Bronchial epithelial cell (primary cell): Measurements from ENCODE around the gene GPRC5C. TPM values are rescaled to one million over a fixed set of nuclear protein-coding genes. Genes with fewer than 3 reads are reported as not detected.

Experiments
- DNase-seq: peaks from one replicate; pipeline ENCODE4 v3.0.0-alpha.2; 2010; ENCODE audit warnings: low read depth
- FAIRE-seq: peaks from 2 replicates; lab custom pipeline; 2011; peaks lifted over from hg19 to GRCh38; lab: Jason Lieb, UNC
- H3K27me3 ChIP-seq: 2 replicates; pipeline ENCODE4 v1.5.1; 2011; ENCODE audit warnings: low read length; ENCODE audit not compliant: control insufficient read depth, insufficient read depth
- H3K36me3 ChIP-seq: 2 replicates; pipeline ENCODE4 v1.5.1; 2011; ENCODE audit warnings: low read length; ENCODE audit not compliant: control insufficient read depth, insufficient read depth
- H3K4me3 ChIP-seq: 2 replicates; pipeline ENCODE4 v1.5.1; 2011; ENCODE audit warnings: mild to moderate bottlenecking, low read depth, low read length, control low read depth
- CTCF ChIP-seq: IDR thresholded peaks from 2 replicates; pipeline ENCODE4 v1.5.1; 2011; ENCODE audit warnings: mild to moderate bottlenecking, moderate library complexity, low read length, control low read depth, inconsistent platforms; ENCODE audit not compliant: insufficient read depth, severe bottlenecking
- total RNA-seq: library from RNA; depleted of rRNA; stranded (reverse); fragments of >200 nt; gene quantifications from 2 replicates; pipeline ENCODE4 v1.2.1, GENCODE V29; 2014

The GPRC5C gene
- total RNA-seq, 1 donor from 2014 or later, result 15.5 TPM

- Histone ChIP-seq H3K27me3 (peaks cover 1% of the 10 kb centered on the region), H3K4me3 (no peak overlapping the region), H3K36me3 (no peaks in the 10 kb centered on the region)
- DNase-seq (no peak), FAIRE-seq (no peak)
- no peak for TF ChIP-seq CTCF
These were observed 59.7 kb downstream of the GPRC5C start for GRCh38 chr17:74491626-74492025.

- H3K4me3 ChIP-seq, result no peak overlapping the region
- TF ChIP-seq CTCF, result peak; percentile 91
- no peak for FAIRE-seq
- H3K36me3 ChIP-seq, result no peaks in the 10 kb centered on the region
- H3K27me3 ChIP-seq, result peaks cover 1% of the 10 kb centered on the region
- peak; percentile 52 for DNase-seq
These were observed 61.5 kb downstream of the GPRC5C start for GRCh38 chr17:74493331-74493833.

Other genes starting within 250 kb of the GPRC5C start
- gene RPL38, start 228.4 kb upstream of the GPRC5C start, total RNA-seq, result 436 and 2,898 TPM in 2 replicates
- 1.3 and 2.4 TPM in 2 replicates for gene TTYH2, start 218.5 kb upstream of the GPRC5C start, total RNA-seq
- gene DNAI2, start 157.9 kb upstream of the GPRC5C start, total RNA-seq, result not detected in 2 replicates
- not detected in 2 replicates for gene KIF19, start 105.9 kb upstream of the GPRC5C start, total RNA-seq
- gene BTBD17, start 70.2 kb upstream of the GPRC5C start, total RNA-seq, result not detected in 2 replicates
- not detected in 2 replicates for gene GPR142, start 64.6 kb upstream of the GPRC5C start, total RNA-seq
- not detected in 2 replicates for gene CD300A, start 34.5 kb downstream of the GPRC5C start, total RNA-seq
- not detected in 2 replicates for gene CD300LB, start 99.4 kb downstream of the GPRC5C start, total RNA-seq
- not detected in 2 replicates for gene CD300C, start 114.0 kb downstream of the GPRC5C start, total RNA-seq
- not detected in 2 replicates for gene CD300H, start 135.4 kb downstream of the GPRC5C start, total RNA-seq
- not detected in 2 replicates for gene CD300LD, start 160.2 kb downstream of the GPRC5C start, total RNA-seq
- gene CD300E, start 191.7 kb downstream of the GPRC5C start, total RNA-seq, result not detected in 2 replicates